GM20000 (cell line): ENCODE measurements around the gene MAST2.

Source experiments
- DNase-seq: peaks from one replicate; pipeline ENCODE4 v3.0.0; 2012; ENCODE audit warnings: low spot score
- CTCF ChIP-seq: IDR thresholded peaks from 2 replicates; pipeline ENCODE4 v1.5.1; 2012; ENCODE audit warnings: mild to moderate bottlenecking, control low read depth; ENCODE audit errors: extremely low read depth, missing control alignments

MAST2 gene

GRCh38 chr1:46005594-46005993, 202.2 kb downstream of the MAST2 start:
- DNase-seq, result no peak
- no peak for TF ChIP-seq CTCF

- TF ChIP-seq CTCF, result no peak
- DNase-seq, result no peak
Observed at GRCh38 chr1:46008585-46008984, 205.2 kb downstream of the MAST2 start.

GRCh38 chr1:46010611-46011010, 207.2 kb downstream of the MAST2 start:
- DNase-seq, result no peak
- no peak for TF ChIP-seq CTCF

GRCh38 chr1:46011121-46011695, 207.8 kb downstream of the MAST2 start:
- TF ChIP-seq CTCF, result no peak
- no peak for DNase-seq

- TF ChIP-seq CTCF, result no peak
- no peak for DNase-seq
Observed at GRCh38 chr1:46012236-46012635, 208.8 kb downstream of the MAST2 start.

- TF ChIP-seq CTCF, result no peak
- DNase-seq, result no peak
Observed at GRCh38 chr1:46013581-46013980, 210.2 kb downstream of the MAST2 start.

- no peak for TF ChIP-seq CTCF
- no peak for DNase-seq
Observed at GRCh38 chr1:46017876-46018503, 214.6 kb downstream of the MAST2 start.
